A673 (cell line): ENCODE results near the gene KRT86.

Experiments used
- CTCF ChIP-seq: fragments of 300-800, 200-600 bp; sonication (generic); conservative IDR thresholded peaks from 2 replicates; pipeline ENCODE4 v1.5.1; 2017; ENCODE audit warnings: low read depth, mild to moderate bottlenecking, antibody characterized with exemption, low read length, moderate library complexity, mixed read lengths
- EZH2 ChIP-seq: fragments of 200-600 bp; sonication (generic); IDR thresholded peaks from 2 replicates; pipeline ENCODE4 v1.6.1; 2017; ENCODE audit warnings: borderline replicate concordance, low read depth, mild to moderate bottlenecking, mixed read lengths, antibody characterized with exemption, low read length; ENCODE audit not compliant: poor library complexity, severe bottlenecking

GRCh38 chr12:52306731-52307130, 32.3 kb downstream of the KRT86 start:
- TF ChIP-seq EZH2 (no peak), CTCF (no peak)
